Measurements from ENCODE around the gene TNS3. TPM values are rescaled to one million over a fixed set of nuclear protein-coding genes. Genes with fewer than 3 reads are reported as not detected.

TNS3 gene
- total RNA-seq, 4 donors from 2014 or later, result 6.6 to 16.0 (median 9.6) TPM

GRCh38 chr7:47492716-47493325 lies 89.1 kb downstream of the TNS3 start:
- peaks cover 0 to 22% (median 12%) of the 10 kb centered on the region in 3 donors for H3K4me1 ChIP-seq
- H3K9me3 ChIP-seq, result no peaks in the 10 kb centered on the region
- TF ChIP-seq POLR2A (IDR thresholded peaks at IDR 0.05) (no peak), CTCF (IDR thresholded peaks at IDR 0.05) (no peak)
- H3K27me3 ChIP-seq, result no peaks in the 10 kb centered on the region
- DNase-seq, result no peak
- no peak overlapping the region for H3K27ac ChIP-seq
- intact Hi-C loops (cut with DNase I), result no loop called here
- H3K36me3 ChIP-seq, result no peaks in the 10 kb centered on the region
- H3K4me3 ChIP-seq, result no peak overlapping the region
- 74 to 87% methylated on average over 10 to 13 of the region's 14 CpGs for WGBS, 2 donors

- no peak for TF ChIP-seq POLR2A (IDR thresholded peaks at IDR 0.05)
- TF ChIP-seq CTCF (IDR thresholded peaks at IDR 0.05), result no peak
- WGBS, 2 donors, result 83 to 91% methylated on average over 17 to 18 of the region's 24 CpGs
- H3K27ac ChIP-seq, result no peak overlapping the region
- intact Hi-C loops (cut with DNase I), result no loop called here
- no peak for DNase-seq
- no peaks in the 10 kb centered on the region for H3K27me3 ChIP-seq
- peaks cover 2 to 19% (median 12%) of the 10 kb centered on the region in 3 donors for H3K4me1 ChIP-seq
- H3K36me3 ChIP-seq, result no peaks in the 10 kb centered on the region
- H3K9me3 ChIP-seq, result no peaks in the 10 kb centered on the region
- H3K4me3 ChIP-seq, result no peak overlapping the region
Measured at GRCh38 chr7:47490501-47491265, 91.2 kb downstream of the TNS3 start.

GRCh38 chr7:47489624-47490023 lies 92.3 kb downstream of the TNS3 start:
- DNase-seq, result no peak
- Histone ChIP-seq H3K4me3 (no peak overlapping the region), H3K36me3 (no peaks in the 10 kb centered on the region), H3K27me3 (no peaks in the 10 kb centered on the region), H3K27ac (no peak overlapping the region), H3K4me1 (peaks cover 2 to 19% (median 11%) of the 10 kb centered on the region in 3 donors), H3K9me3 (no peaks in the 10 kb centered on the region)
- TF ChIP-seq POLR2A (IDR thresholded peaks at IDR 0.05), result no peak
- no peak for TF ChIP-seq CTCF (IDR thresholded peaks at IDR 0.05)
- intact Hi-C loops (cut with DNase I), result no loop called here
- 78 to 80% methylated on average over 4 to 7 of the region's 7 CpGs for WGBS, 2 donors

GRCh38 chr7:47488969-47489342 lies 93.0 kb downstream of the TNS3 start:
- Histone ChIP-seq H3K4me3 (no peak overlapping the region), H3K27me3 (no peaks in the 10 kb centered on the region), H3K36me3 (no peaks in the 10 kb centered on the region), H3K9me3 (no peaks in the 10 kb centered on the region), H3K4me1 (peaks cover 2 to 13% (median 4%) of the 10 kb centered on the region in 3 donors), H3K27ac (no peak overlapping the region)
- TF ChIP-seq CTCF (IDR thresholded peaks at IDR 0.05) (no peak), POLR2A (IDR thresholded peaks at IDR 0.05) (no peak)
- intact Hi-C loops (cut with DNase I), result no loop called here
- no peak for DNase-seq
- WGBS, 2 donors, result 67 to 90% methylated on average over 8 of the region's 8 CpGs

DNA sequence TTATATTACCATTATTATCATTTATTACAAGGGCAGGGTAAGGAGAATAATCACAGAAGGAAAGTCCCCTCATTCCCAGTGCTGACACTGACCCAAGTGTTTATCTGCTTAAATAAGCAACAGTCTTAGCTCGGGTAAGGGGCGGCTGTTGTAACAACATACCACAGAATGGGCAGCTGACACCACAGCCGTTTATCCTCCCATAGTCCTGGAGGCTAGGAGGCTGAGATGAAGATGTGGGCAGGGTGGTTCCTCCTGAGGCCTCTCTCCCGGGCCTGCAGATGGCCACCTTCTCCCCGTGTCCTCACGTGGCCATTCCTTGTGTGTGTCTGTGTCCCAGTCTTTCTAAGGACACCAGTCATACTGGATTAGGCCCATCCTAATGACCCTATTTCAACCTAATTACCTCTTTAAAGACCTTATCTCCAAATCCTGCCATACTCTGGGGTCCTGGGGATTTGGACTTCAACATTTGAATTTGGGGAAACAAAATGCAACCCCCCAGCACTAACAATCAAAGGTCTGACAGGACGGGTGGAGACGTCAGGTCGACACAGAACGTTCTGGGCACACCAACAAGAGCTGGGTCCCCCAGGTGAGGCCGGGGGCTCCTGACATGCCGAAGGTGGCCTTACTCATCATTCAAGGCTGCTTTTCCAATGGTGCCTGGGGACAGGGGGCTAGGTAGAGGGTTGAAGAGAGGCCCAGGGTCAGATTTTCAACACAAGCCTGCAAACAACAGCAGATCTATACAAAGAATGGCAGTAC lies 93.5 kb downstream of the TNS3 start:
- no peaks in the 10 kb centered on the region for H3K36me3 ChIP-seq
- WGBS, 2 donors, result 81 to 83% methylated on average over 10 to 12 of the region's 12 CpGs
- no peak overlapping the region for H3K4me3 ChIP-seq
- no peaks in the 10 kb centered on the region for H3K9me3 ChIP-seq
- TF ChIP-seq POLR2A (IDR thresholded peaks at IDR 0.05) (no peak), CTCF (IDR thresholded peaks at IDR 0.05) (no peak)
- intact Hi-C loops (cut with DNase I), result no loop called here
- peaks cover 2 to 10% (median 3%) of the 10 kb centered on the region in 3 donors for H3K4me1 ChIP-seq
- H3K27me3 ChIP-seq, result no peaks in the 10 kb centered on the region
- H3K27ac ChIP-seq, result no peak overlapping the region
- no peak for DNase-seq
